ENCODE results near the gene ZNF462.

ZNF462 gene

DNA sequence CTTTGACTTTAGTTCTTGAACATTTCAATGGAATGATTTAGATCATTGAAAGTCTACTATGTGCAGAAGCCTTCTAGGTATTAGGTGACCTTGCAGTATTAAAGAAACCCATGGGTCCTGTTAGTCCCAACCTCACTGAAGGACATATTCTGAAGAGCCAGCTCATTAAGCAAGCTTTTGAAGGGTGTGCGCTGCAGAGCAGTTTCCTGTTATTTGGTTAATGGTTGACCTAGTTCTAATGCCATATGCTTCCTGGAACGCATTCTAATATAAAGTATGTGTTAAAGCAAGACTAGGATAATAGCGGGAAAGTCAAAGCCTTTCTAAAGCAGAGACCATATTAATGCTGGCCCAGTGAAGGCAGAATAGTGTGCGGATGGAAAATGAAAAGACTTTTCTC, 20.1 kb downstream of the ZNF462 start:
- Histone ChIP-seq H2AFZ (ENCODE audit: low read length) (no peak overlapping the region), H3K4me1 (ENCODE audit: insufficient read depth, low read length, poor library complexity, severe bottlenecking) (peaks cover 12% of the 10 kb centered on the region), H3F3A (ENCODE audit: low read depth) (no peaks in the 10 kb centered on the region), H3K36me3 (ENCODE audit: insufficient read depth, low read length) (no peaks in the 10 kb centered on the region), H3K4me3 (ENCODE audit: low read length, poor library complexity, severe bottlenecking) (no peak overlapping the region), H3K9me2 (replicated peaks; ENCODE audit: low read depth, low read length) (no peaks in the 10 kb centered on the region), H3K9me3 (ENCODE audit: insufficient read depth, low read depth, low read length) (no peaks in the 10 kb centered on the region), H3K27me3 (ENCODE audit: insufficient read depth, low read length, poor library complexity, severe bottlenecking) (peaks cover 27% of the 10 kb centered on the region), H3K79me2 (ENCODE audit: insufficient read depth, low read length) (peaks cover 12% of the 10 kb centered on the region; the same call in 1 of the 2 replicates), H3K4me2 (ENCODE audit: low read depth, low read length, poor library complexity, severe bottlenecking) (no peak overlapping the region), H4K20me1 (ENCODE audit: insufficient read depth, low read length, poor library complexity, severe bottlenecking) (peaks cover 70% of the 10 kb centered on the region), H3K9ac (ENCODE audit: low read depth, low read length, poor library complexity, severe bottlenecking) (no peak overlapping the region)
- TF ChIP-seq, protein P1, sequence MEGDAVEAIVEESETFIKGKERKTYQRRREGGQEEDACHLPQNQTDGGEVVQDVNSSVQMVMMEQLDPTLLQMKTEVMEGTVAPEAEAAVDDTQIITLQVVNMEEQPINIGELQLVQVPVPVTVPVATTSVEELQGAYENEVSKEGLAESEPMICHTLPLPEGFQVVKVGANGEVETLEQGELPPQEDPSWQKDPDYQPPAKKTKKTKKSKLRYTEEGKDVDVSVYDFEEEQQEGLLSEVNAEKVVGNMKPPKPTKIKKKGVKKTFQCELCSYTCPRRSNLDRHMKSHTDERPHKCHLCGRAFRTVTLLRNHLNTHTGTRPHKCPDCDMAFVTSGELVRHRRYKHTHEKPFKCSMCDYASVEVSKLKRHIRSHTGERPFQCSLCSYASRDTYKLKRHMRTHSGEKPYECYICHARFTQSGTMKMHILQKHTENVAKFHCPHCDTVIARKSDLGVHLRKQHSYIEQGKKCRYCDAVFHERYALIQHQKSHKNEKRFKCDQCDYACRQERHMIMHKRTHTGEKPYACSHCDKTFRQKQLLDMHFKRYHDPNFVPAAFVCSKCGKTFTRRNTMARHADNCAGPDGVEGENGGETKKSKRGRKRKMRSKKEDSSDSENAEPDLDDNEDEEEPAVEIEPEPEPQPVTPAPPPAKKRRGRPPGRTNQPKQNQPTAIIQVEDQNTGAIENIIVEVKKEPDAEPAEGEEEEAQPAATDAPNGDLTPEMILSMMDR (conservative IDR thresholded peaks at IDR 0.05; ENCODE audit: low read length): no peak
- no peak for TF ChIP-seq EZH2phosphoT487 (IDR thresholded peaks at IDR 0.05; ENCODE audit: borderline replicate concordance)

DNA sequence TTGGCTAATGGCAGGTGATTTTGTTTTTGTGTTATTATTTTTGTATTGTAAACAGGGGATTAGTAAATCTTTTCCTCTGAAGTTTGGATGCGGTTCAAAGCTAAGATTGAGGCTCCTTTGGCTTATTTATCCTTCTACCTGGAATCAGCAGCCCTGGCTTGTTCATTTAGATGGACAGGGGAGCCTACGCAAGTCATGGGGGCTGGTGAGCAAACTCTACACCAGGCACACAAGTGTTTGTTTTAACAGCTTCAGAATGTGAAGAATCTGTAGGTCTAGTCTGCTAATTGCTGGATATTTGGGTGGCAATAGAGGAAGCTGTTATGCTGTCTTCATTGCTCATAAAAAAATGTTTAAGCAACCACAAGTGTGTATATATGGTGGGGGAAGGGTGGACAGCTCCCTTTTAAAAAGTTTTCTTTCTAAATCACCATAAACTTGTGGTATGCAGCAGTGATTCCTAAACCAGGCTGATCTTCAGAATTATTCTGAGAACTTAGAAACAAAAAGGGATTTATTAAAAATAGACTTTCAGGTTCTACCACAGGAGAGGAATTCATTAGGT, 20.7 kb downstream of the ZNF462 start:
- H4K20me1 ChIP-seq (ENCODE audit: insufficient read depth, low read length, poor library complexity, severe bottlenecking): peaks cover 70% of the 10 kb centered on the region
- H3K4me2 ChIP-seq (ENCODE audit: low read depth, low read length, poor library complexity, severe bottlenecking): no peak overlapping the region
- no peaks in the 10 kb centered on the region for H3K9me3 ChIP-seq (ENCODE audit: insufficient read depth, low read depth, low read length)
- H3K27me3 ChIP-seq (ENCODE audit: insufficient read depth, low read length, poor library complexity, severe bottlenecking): peaks cover 27% of the 10 kb centered on the region
- no peak overlapping the region for H3K4me3 ChIP-seq (ENCODE audit: low read length, poor library complexity, severe bottlenecking)
- H3K36me3 ChIP-seq (ENCODE audit: insufficient read depth, low read length): no peaks in the 10 kb centered on the region
- peaks cover 12% of the 10 kb centered on the region for H3K4me1 ChIP-seq (ENCODE audit: insufficient read depth, low read length, poor library complexity, severe bottlenecking)
- H3F3A ChIP-seq (ENCODE audit: low read depth): no peaks in the 10 kb centered on the region
- H3K9me2 ChIP-seq (replicated peaks; ENCODE audit: low read depth, low read length): no peaks in the 10 kb centered on the region
- H3K79me2 ChIP-seq (ENCODE audit: insufficient read depth, low read length): peaks cover 12% of the 10 kb centered on the region; the same call in 1 of the 2 replicates
- H3K9ac ChIP-seq (ENCODE audit: low read depth, low read length, poor library complexity, severe bottlenecking): no peak overlapping the region
- no peak overlapping the region for H2AFZ ChIP-seq (ENCODE audit: low read length)
- TF ChIP-seq EZH2phosphoT487 (IDR thresholded peaks at IDR 0.05; ENCODE audit: borderline replicate concordance): peak; percentile 87
- TF ChIP-seq, protein P1 (conservative IDR thresholded peaks at IDR 0.05; ENCODE audit: low read length): no peak

DNA sequence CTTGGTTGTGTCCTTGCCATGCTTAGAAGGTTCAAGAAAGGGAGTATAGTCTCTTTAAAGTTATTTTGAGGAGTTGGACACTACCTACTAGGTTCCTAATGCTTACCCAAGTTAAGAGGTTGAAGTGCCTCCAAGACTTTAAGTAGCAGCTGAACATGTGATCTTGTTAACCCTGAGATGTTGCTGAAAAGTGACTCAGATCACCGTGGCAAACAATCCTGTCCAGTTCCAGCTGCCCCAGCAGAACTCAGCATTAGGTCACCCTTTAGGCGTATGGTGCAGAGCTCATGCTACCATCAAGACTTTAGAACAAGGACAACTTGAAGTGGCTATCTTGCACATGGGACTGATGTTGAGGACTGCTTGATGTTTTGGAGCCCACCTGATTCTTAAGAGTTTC, 22.5 kb downstream of the ZNF462 start:
- H3K79me2 ChIP-seq (ENCODE audit: insufficient read depth, low read length): peaks cover 13% of the 10 kb centered on the region
- H3K4me2 ChIP-seq (ENCODE audit: low read depth, low read length, poor library complexity, severe bottlenecking): no peak overlapping the region
- peaks cover 12% of the 10 kb centered on the region for H3K4me1 ChIP-seq (ENCODE audit: insufficient read depth, low read length, poor library complexity, severe bottlenecking)

More for the DNA sequence above, 22.5 kb downstream of the ZNF462 start:
- H2AFZ ChIP-seq (ENCODE audit: low read length): no peak overlapping the region
- H3K4me3 ChIP-seq (ENCODE audit: low read length, poor library complexity, severe bottlenecking): no peak overlapping the region
- no peak overlapping the region for H3K9ac ChIP-seq (ENCODE audit: low read depth, low read length, poor library complexity, severe bottlenecking)
- no peaks in the 10 kb centered on the region for H3F3A ChIP-seq (ENCODE audit: low read depth)
- peaks cover 19% of the 10 kb centered on the region for H3K27me3 ChIP-seq (ENCODE audit: insufficient read depth, low read length, poor library complexity, severe bottlenecking)
- no peaks in the 10 kb centered on the region for H3K9me3 ChIP-seq (ENCODE audit: insufficient read depth, low read depth, low read length)
- no peaks in the 10 kb centered on the region for H3K9me2 ChIP-seq (replicated peaks; ENCODE audit: low read depth, low read length)
- peaks cover 65% of the 10 kb centered on the region for H4K20me1 ChIP-seq (ENCODE audit: insufficient read depth, low read length, poor library complexity, severe bottlenecking)
- TF ChIP-seq EZH2phosphoT487 (IDR thresholded peaks at IDR 0.05; ENCODE audit: borderline replicate concordance): no peak
- TF ChIP-seq, protein P1 (conservative IDR thresholded peaks at IDR 0.05; ENCODE audit: low read length): no peak
- H3K36me3 ChIP-seq (ENCODE audit: insufficient read depth, low read length): no peaks in the 10 kb centered on the region

Measured in Loucy (cell line).